ENCODE measurements around the gene EHD4. TPM values are rescaled to one million over a fixed set of nuclear protein-coding genes. Genes with fewer than 3 reads are reported as not detected.

Gene EHD4
- total RNA-seq, 2 donors from 2014 or later = 30.3 to 40.0 TPM

DNA sequence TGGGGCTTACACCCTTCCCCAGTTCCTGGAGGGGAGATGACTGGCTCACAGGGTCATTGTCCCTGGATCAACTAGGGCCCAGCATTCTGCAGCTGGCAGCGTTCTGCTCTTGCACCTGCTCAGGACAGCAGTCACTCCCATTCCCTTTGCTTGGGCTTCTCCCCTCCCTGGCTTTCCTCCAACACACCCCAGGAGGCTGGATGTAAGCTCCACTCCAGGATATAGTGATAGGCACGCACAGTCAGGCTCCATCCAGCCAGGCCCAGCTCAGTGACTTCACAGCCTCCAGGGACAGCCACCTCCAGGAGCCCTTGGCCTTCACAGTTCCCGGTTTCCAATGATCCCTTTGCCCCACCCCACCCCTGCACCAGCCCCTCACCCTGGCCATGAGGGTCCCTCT, 80.4 kb downstream of the EHD4 start:
- TF ChIP-seq, protein P1, sequence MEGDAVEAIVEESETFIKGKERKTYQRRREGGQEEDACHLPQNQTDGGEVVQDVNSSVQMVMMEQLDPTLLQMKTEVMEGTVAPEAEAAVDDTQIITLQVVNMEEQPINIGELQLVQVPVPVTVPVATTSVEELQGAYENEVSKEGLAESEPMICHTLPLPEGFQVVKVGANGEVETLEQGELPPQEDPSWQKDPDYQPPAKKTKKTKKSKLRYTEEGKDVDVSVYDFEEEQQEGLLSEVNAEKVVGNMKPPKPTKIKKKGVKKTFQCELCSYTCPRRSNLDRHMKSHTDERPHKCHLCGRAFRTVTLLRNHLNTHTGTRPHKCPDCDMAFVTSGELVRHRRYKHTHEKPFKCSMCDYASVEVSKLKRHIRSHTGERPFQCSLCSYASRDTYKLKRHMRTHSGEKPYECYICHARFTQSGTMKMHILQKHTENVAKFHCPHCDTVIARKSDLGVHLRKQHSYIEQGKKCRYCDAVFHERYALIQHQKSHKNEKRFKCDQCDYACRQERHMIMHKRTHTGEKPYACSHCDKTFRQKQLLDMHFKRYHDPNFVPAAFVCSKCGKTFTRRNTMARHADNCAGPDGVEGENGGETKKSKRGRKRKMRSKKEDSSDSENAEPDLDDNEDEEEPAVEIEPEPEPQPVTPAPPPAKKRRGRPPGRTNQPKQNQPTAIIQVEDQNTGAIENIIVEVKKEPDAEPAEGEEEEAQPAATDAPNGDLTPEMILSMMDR (IDR thresholded peaks at IDR 0.05) = no peak
- no peaks in the 10 kb centered on the region for H3K36me3 ChIP-seq
- H3K27ac ChIP-seq = no peak overlapping the region
- no peak overlapping the region for H3K9ac ChIP-seq (ENCODE audit: low read depth in 2 of 2, low read length in 2 of 2)
- H3K4me3 ChIP-seq = no peak overlapping the region
- H3K9me3 ChIP-seq = no peaks in the 10 kb centered on the region
- no peak for DNase-seq
- H3K27me3 ChIP-seq = no peaks in the 10 kb centered on the region
- peaks cover 9% of the 10 kb centered on the region for H3K4me1 ChIP-seq
- intact Hi-C loops (cut with DNase I) = no loop called here

DNA sequence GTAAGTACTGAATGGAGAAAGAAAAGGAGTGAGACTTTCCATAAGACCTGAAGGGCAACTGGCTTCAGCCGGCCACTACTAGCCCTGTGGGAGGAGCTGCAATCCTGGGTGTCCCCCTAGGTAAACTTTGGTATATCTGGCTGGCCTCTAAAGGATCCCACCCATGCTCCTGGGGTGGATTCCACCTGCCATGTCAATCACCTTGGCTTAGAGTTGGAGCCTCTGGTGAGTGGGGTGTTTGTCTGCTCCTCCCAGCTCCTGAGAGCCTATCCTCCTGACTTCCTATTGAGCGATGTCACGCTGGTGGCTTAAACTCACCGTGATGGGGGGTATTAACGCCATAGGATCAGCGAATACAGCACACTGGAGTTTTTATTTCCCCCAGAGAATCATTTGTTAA, 81.1 kb downstream of the EHD4 start:
- H3K4me3 ChIP-seq = no peak overlapping the region
- TF ChIP-seq, protein P1 (IDR thresholded peaks at IDR 0.05) = no peak
- no peaks in the 10 kb centered on the region for H3K9me3 ChIP-seq
- H3K36me3 ChIP-seq = no peaks in the 10 kb centered on the region
- DNase-seq = no peak
- H3K9ac ChIP-seq (ENCODE audit: low read depth in 2 of 2, low read length in 2 of 2) = no peak overlapping the region
- no peaks in the 10 kb centered on the region for H3K27me3 ChIP-seq
- peaks cover 9% of the 10 kb centered on the region for H3K4me1 ChIP-seq
- no peak overlapping the region for H3K27ac ChIP-seq
- intact Hi-C loops (cut with DNase I) = no loop called here

GRCh38 chr15:41890050-41890690, 82.2 kb downstream of the EHD4 start:
- Histone ChIP-seq H3K9ac (ENCODE audit: low read depth in 2 of 2, low read length in 2 of 2) (no peak overlapping the region), H3K4me3 (no peak overlapping the region), H3K36me3 (no peaks in the 10 kb centered on the region), H3K4me1 (peaks cover 9% of the 10 kb centered on the region), H3K27me3 (no peaks in the 10 kb centered on the region), H3K9me3 (no peaks in the 10 kb centered on the region), H3K27ac (no peak overlapping the region)
- no peak for DNase-seq
- TF ChIP-seq, protein P1 (IDR thresholded peaks at IDR 0.05) = no peak
- intact Hi-C loops (cut with DNase I) = no loop called here

GRCh38 chr15:41888662-41889253, 83.6 kb downstream of the EHD4 start:
- Histone ChIP-seq H3K27me3 (no peaks in the 10 kb centered on the region), H3K27ac (no peak overlapping the region), H3K4me3 (no peak overlapping the region), H3K36me3 (no peaks in the 10 kb centered on the region), H3K9ac (ENCODE audit: low read depth in 2 of 2, low read length in 2 of 2) (no peak overlapping the region), H3K4me1 (peaks cover 2% of the 10 kb centered on the region), H3K9me3 (no peaks in the 10 kb centered on the region)
- intact Hi-C loops (cut with DNase I) = no loop called here
- DNase-seq = no peak
- TF ChIP-seq, protein P1 (IDR thresholded peaks at IDR 0.05) = no peak

GRCh38 chr15:41887893-41888292, 84.5 kb downstream of the EHD4 start:
- Histone ChIP-seq H3K27ac (no peak overlapping the region), H3K36me3 (no peaks in the 10 kb centered on the region), H3K9ac (ENCODE audit: low read depth in 2 of 2, low read length in 2 of 2) (no peak overlapping the region), H3K4me1 (no peaks in the 10 kb centered on the region), H3K27me3 (no peaks in the 10 kb centered on the region), H3K4me3 (no peak overlapping the region), H3K9me3 (no peaks in the 10 kb centered on the region)
- no peak for DNase-seq
- TF ChIP-seq, protein P1 (IDR thresholded peaks at IDR 0.05) = no peak
- intact Hi-C loops (cut with DNase I) = no loop called here
